GM12801 (cell line): ENCODE data around the gene LRRN3.

ENCODE experiments used
- CTCF ChIP-seq: IDR thresholded peaks from one replicate; pipeline ENCODE4 v1.5.1; 2011; ENCODE audit warnings: control low read depth; ENCODE audit not compliant: insufficient read length; ENCODE audit errors: extremely low read depth

LRRN3 gene

GRCh38 chr7:111067682-111068081 is 23.2 kb upstream of the LRRN3 start:
- no peak for TF ChIP-seq CTCF

- TF ChIP-seq CTCF: no peak
These were observed 22.3 kb upstream of the LRRN3 start for GRCh38 chr7:111068618-111069017.

- no peak for TF ChIP-seq CTCF
These were observed 19.4 kb upstream of the LRRN3 start for GRCh38 chr7:111071556-111071955.

GRCh38 chr7:111074071-111074747 is 16.7 kb upstream of the LRRN3 start:
- TF ChIP-seq CTCF: no peak

- no peak for TF ChIP-seq CTCF
These were observed 16.2 kb upstream of the LRRN3 start for GRCh38 chr7:111074748-111075146.

GRCh38 chr7:111075498-111075897 is 15.4 kb upstream of the LRRN3 start:
- TF ChIP-seq CTCF: no peak

GRCh38 chr7:111076205-111076604 is 14.7 kb upstream of the LRRN3 start:
- no peak for TF ChIP-seq CTCF
